DOHH2 (cell line): ENCODE data around the gene SNAPC1.
A peak's percentile ranks its signal among the peaks of the same experiment; 100 is the strongest.

Source experiments
- H3F3A ChIP-seq: fragments of 200-600 bp; sonication (generic), shearing (Covaris generic); 2 replicates; pipeline ENCODE4 v1.6.0; 2016; ENCODE audit warnings: antibody characterized with exemption, mild to moderate bottlenecking; ENCODE audit not compliant: control insufficient read depth, insufficient read depth
- H3K27ac ChIP-seq: fragments of 200-600 bp; sonication (generic); 2 replicates; pipeline ENCODE4 v1.5.1; 2014; ENCODE audit warnings: low read depth, mild to moderate bottlenecking, low read length, moderate library complexity
- H3K27me3 ChIP-seq: fragments of 200-600 bp; sonication (generic); 2 replicates; pipeline ENCODE4 v1.6.1; 2014; ENCODE audit warnings: mild to moderate bottlenecking, low read length, mixed read lengths; ENCODE audit not compliant: control insufficient read depth
- H3K36me3 ChIP-seq: fragments of 200-600 bp; sonication (generic); 2 replicates; pipeline ENCODE4 v1.6.1; 2014; ENCODE audit warnings: mild to moderate bottlenecking, low read length, moderate library complexity, mixed read lengths; ENCODE audit not compliant: control insufficient read depth
- H3K4me1 ChIP-seq: fragments of 200-600 bp; sonication (generic); 2 replicates; pipeline ENCODE4 v1.6.1; 2014; ENCODE audit warnings: mild to moderate bottlenecking, low read length, mixed read lengths; ENCODE audit not compliant: control insufficient read depth
- H3K4me2 ChIP-seq: fragments of 200-600 bp; sonication (generic); 2 replicates; pipeline ENCODE4 v1.6.0; 2014; ENCODE audit warnings: mild to moderate bottlenecking, low read length, moderate library complexity
- H3K4me3 ChIP-seq: fragments of 200-600 bp; sonication (generic); 2 replicates; pipeline ENCODE4 v1.5.1; 2014; ENCODE audit warnings: mild to moderate bottlenecking, low read length, mixed read lengths
- H3K79me2 ChIP-seq: fragments of 200-600 bp; sonication (generic); 2 replicates; pipeline ENCODE4 v1.6.1; 2014; ENCODE audit warnings: mild to moderate bottlenecking, low read length, mixed read lengths; ENCODE audit not compliant: control insufficient read depth
- H3K9me2 ChIP-seq: fragments of 200-600 bp; sonication (generic); replicated peaks from 2 replicates; pipeline ENCODE4 v1.6.1; 2014; ENCODE audit warnings: mild to moderate bottlenecking, low read length, mixed read lengths; ENCODE audit not compliant: control insufficient read depth
- H3K9me3 ChIP-seq: fragments of 200-600 bp; sonication (generic); 2 replicates; pipeline ENCODE4 v1.6.1; 2014; ENCODE audit warnings: antibody characterized with exemption, low read length, mixed read lengths; ENCODE audit not compliant: control insufficient read depth, insufficient read depth
- H4K20me1 ChIP-seq: fragments of 200-600 bp; sonication (generic); 2 replicates; pipeline ENCODE4 v1.6.0; 2014; ENCODE audit warnings: low read depth, mild to moderate bottlenecking, antibody characterized with exemption, low read length, moderate library complexity; ENCODE audit not compliant: control insufficient read depth, insufficient read depth
- CTCF ChIP-seq: fragments of 200-600 bp; sonication (generic); IDR thresholded peaks from one replicate; pipeline ENCODE4 v1.5.1; 2014; ENCODE audit warnings: antibody characterized with exemption, mild to moderate bottlenecking, low read depth, low read length; ENCODE audit not compliant: poor library complexity, severe bottlenecking
- EZH2phosphoT487 ChIP-seq: fragments of 200-600 bp; sonication (generic); IDR thresholded peaks from 2 replicates; pipeline ENCODE4 v1.6.1; 2017; ENCODE audit warnings: borderline replicate concordance, mild to moderate bottlenecking, antibody characterized with exemption, low read length, moderate library complexity, mixed read lengths

SNAPC1 gene

GRCh38 chr14:61759878-61760277, 2.3 kb upstream of the SNAPC1 start:
- Histone ChIP-seq H3K27ac (no peak overlapping the region), H3K27me3 (no peaks in the 10 kb centered on the region), H3K79me2 (peaks cover 27% of the 10 kb centered on the region), H3K36me3 (peaks cover 21% of the 10 kb centered on the region), H3F3A (no peaks in the 10 kb centered on the region), H3K4me2 (no peak overlapping the region), H3K4me1 (peaks cover 26% of the 10 kb centered on the region), H3K9me2 (no peaks in the 10 kb centered on the region), H3K4me3 (no peak overlapping the region), H4K20me1 (no peaks in the 10 kb centered on the region), H3K9me3 (no peaks in the 10 kb centered on the region)
- TF ChIP-seq CTCF: no peak

- Histone ChIP-seq H3K36me3 (peaks cover 38% of the 10 kb centered on the region), H3F3A (no peaks in the 10 kb centered on the region), H4K20me1 (no peaks in the 10 kb centered on the region), H3K4me2 (peak overlapping the region; percentile 86), H3K9me2 (no peaks in the 10 kb centered on the region), H3K27ac (peak overlapping the region; percentile 69), H3K4me3 (peak overlapping the region; percentile 99), H3K9me3 (no peaks in the 10 kb centered on the region), H3K79me2 (peaks cover 44% of the 10 kb centered on the region), H3K27me3 (no peaks in the 10 kb centered on the region), H3K4me1 (peaks cover 40% of the 10 kb centered on the region)
- TF ChIP-seq EZH2phosphoT487 (no peak), CTCF (no peak)
Observed at GRCh38 chr14:61761557-61761956, 663 bp upstream of the SNAPC1 start.

GRCh38 chr14:61764342-61765122, 2.3 kb downstream of the SNAPC1 start:
- H3K27ac ChIP-seq: no peak overlapping the region
- H3K4me3 ChIP-seq: peak overlapping the region; percentile 99
- H3K9me2 ChIP-seq: no peaks in the 10 kb centered on the region
- no peaks in the 10 kb centered on the region for H4K20me1 ChIP-seq
- no peaks in the 10 kb centered on the region for H3K27me3 ChIP-seq
- H3F3A ChIP-seq: no peaks in the 10 kb centered on the region
- H3K79me2 ChIP-seq: peaks cover 54% of the 10 kb centered on the region
- no peaks in the 10 kb centered on the region for H3K9me3 ChIP-seq
- TF ChIP-seq CTCF: no peak
- no peak for TF ChIP-seq EZH2phosphoT487
- H3K4me1 ChIP-seq: peaks cover 40% of the 10 kb centered on the region
- H3K4me2 ChIP-seq: peak overlapping the region; percentile 86
- H3K36me3 ChIP-seq: peaks cover 63% of the 10 kb centered on the region
